Measurements from ENCODE around the gene DMAC1.
A peak's percentile ranks its signal among the peaks of the same experiment; 100 is the strongest.

Gene DMAC1, protein sequence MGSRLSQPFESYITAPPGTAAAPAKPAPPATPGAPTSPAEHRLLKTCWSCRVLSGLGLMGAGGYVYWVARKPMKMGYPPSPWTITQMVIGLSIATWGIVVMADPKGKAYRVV

DNA sequence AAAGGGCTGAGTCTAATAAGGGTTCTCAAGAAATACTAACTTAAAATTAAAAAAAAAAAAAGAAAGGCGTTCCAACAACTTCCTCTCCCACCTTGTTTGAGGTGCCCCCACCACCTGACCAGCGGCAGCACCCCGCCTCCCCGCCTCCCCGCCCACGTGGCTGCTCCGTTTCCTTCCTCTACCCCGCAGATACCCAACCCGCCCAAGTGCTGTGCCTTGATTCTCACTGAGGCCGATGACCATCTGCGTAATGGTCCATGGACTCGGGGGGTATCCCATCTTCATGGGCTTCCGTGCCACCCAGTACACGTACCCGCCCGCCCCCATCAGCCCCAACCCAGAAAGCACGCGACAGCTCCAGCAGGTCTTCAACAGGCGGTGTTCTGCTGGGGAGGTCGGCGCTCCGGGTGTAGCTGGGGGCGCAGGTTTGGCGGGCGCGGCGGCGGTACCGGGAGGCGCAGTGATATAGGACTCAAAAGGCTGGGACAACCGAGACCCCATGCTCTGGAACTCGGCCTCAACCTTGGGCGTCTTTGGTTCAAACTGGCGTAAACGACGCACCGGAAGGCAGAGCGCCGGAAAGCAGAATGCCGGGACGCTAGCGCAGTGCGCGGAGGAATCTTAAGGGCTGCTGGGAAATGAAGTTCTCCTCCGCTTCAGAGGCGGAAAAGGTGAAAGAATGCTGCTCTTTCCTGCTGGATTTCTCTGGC lies at the start of gene DMAC1:
TSS of gene DMAC1 (minus strand) at position 545 of the 710 bp plus-strand sequence. CDS start at position 501, 44 bp downstream.
- H3K27ac Mint-ChIP-seq, result peak within 1 kb of the TSS; percentile 95

DNA sequence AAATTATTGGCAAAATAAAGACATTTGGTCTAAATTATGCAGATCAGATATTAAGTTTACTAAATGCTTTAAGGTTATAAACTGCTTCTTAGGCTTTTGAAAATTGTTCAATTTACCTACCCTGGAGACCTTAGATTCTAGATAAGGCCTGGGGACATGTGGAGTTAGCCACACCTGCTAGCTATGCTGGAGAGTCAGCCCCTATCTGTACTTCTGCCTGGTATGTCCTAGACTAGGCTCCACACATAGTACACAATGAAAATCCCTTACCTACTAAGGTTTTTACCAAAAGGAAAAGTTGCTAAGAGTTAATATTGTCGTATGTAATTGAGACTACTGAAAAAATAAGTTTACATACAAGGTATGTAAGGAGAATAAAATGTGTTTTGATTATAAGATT lies 49.8 kb upstream of the DMAC1 start:
- no peak for ATAC-seq

More for the DNA sequence above, at the start of gene DMAC1:
- no peaks in the 10 kb centered on the region for H3K9me3 Mint-ChIP-seq
- H3K4me1 Mint-ChIP-seq, result peaks cover 36% of the 10 kb centered on the region
- peak within 1 kb of the TSS; percentile 92 for H3K4me3 Mint-ChIP-seq
- DNase-seq (peak; percentile 77), ATAC-seq (peak; percentile 90)
- H3K36me3 Mint-ChIP-seq (ENCODE audit: low read depth), result peaks cover 27% of the 10 kb centered on the region
- H3K27me3 Mint-ChIP-seq, result no peaks in the 10 kb centered on the region

DNA sequence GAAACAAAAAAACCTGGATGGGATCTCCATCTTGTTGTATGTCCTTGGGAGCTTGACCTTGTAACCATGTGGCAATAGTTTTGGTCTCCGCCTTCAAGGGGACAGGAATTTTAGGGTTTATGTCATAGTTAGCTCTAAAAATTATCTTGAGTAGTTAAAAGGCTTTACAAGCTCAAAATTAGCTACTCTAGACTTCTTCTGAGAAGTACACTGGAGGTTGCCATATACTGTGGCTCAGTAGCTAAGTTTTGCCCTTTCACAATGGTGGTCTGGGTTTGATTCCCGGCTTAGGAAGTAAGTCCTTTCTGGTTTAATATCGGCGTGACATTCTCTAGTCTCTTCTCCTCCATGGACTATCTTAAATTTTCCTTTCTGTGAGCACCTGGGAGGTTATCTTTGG lies 48.9 kb upstream of the DMAC1 start:
- Mint-ChIP-seq H3K27me3 (no peaks in the 10 kb centered on the region), H3K27ac (no peak overlapping the region), H3K9me3 (no peaks in the 10 kb centered on the region), H3K36me3 (ENCODE audit: low read depth) (no peaks in the 10 kb centered on the region), H3K4me1 (no peaks in the 10 kb centered on the region), H3K4me3 (no peak overlapping the region)
- DNase-seq, result no peak
- ATAC-seq, result no peak

More for the DNA sequence above, 49.8 kb upstream of the DMAC1 start:
- H3K4me1 Mint-ChIP-seq, result no peaks in the 10 kb centered on the region
- H3K27ac Mint-ChIP-seq, result no peak overlapping the region
- no peaks in the 10 kb centered on the region for H3K36me3 Mint-ChIP-seq (ENCODE audit: low read depth)
- H3K4me3 Mint-ChIP-seq, result no peak overlapping the region
- no peaks in the 10 kb centered on the region for H3K9me3 Mint-ChIP-seq
- H3K27me3 Mint-ChIP-seq, result no peaks in the 10 kb centered on the region
- no peak for DNase-seq

DNA sequence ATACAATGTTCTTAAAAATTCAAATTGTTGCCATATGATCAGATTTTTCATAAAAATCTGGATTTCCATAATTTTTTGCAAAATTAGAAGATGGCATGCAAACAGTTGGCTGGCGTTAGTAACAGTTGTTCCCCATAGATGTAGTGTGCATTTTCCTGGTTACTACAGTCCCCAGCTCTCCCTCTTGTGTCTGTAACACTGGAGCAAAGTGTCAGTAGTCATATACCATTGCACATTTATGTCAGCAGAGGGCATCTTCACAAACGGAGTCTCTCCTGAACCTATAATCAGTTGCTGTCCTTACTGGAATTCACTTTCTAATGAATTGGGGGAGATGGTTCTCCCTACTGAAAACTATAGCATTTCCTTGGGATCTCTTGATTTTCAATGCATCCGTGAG lies 44.7 kb upstream of the DMAC1 start:
- Mint-ChIP-seq H3K4me1 (no peaks in the 10 kb centered on the region), H3K27me3 (no peaks in the 10 kb centered on the region), H3K36me3 (ENCODE audit: low read depth) (no peaks in the 10 kb centered on the region), H3K4me3 (no peak overlapping the region), H3K27ac (no peak overlapping the region), H3K9me3 (no peaks in the 10 kb centered on the region)
- ATAC-seq (peak; percentile 59), DNase-seq (no peak)

DNA sequence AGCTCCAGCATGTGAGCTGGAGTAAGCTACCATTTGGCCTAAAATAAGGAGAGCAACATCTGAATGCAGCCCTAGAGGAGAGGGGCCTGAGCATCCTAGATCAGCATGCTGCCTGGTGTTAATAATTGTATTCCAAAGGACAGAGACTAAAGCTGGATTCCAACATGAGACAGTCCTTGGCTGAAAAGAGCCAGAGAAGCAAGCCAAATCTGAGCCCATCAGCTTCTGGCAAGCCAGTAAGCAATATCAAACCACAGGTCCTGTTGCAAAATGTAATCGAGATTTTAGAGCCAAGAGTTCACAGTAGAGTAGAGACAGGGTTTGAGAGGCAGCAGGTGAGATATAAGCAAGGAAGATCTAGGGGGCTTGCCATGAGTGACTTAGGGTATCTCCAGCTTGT lies 42.3 kb upstream of the DMAC1 start:
- Mint-ChIP-seq H3K4me1 (no peaks in the 10 kb centered on the region), H3K36me3 (ENCODE audit: low read depth) (no peaks in the 10 kb centered on the region), H3K27ac (no peak overlapping the region), H3K9me3 (peaks cover 1% of the 10 kb centered on the region), H3K4me3 (no peak overlapping the region), H3K27me3 (no peaks in the 10 kb centered on the region)
- ATAC-seq (no peak), DNase-seq (no peak)

DNA sequence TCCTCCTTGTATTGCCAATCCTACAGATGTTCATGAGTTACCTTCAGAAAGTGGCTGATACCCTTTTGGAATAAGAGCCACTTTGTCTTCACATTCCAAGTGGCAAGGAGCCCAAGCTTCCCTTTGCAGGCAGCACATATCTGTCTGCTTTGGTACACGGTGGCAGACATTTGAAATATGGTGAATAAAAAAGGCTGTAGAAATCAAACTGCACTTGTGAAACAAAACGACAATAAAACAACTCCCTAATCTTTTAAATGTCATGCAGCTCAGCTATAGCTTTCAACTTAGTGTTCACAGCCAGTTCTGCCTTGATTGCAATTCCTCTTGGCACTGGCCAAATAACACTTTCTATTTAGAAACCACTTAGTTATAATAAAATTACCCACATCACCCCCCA lies 35.0 kb upstream of the DMAC1 start:
- no peak for DNase-seq
- no peak overlapping the region for H3K4me3 Mint-ChIP-seq
- no peaks in the 10 kb centered on the region for H3K36me3 Mint-ChIP-seq (ENCODE audit: low read depth)
- no peaks in the 10 kb centered on the region for H3K27me3 Mint-ChIP-seq
- H3K27ac Mint-ChIP-seq, result no peak overlapping the region
- no peak for ATAC-seq
- H3K9me3 Mint-ChIP-seq, result peaks cover 10% of the 10 kb centered on the region
- H3K4me1 Mint-ChIP-seq, result no peaks in the 10 kb centered on the region

DNA sequence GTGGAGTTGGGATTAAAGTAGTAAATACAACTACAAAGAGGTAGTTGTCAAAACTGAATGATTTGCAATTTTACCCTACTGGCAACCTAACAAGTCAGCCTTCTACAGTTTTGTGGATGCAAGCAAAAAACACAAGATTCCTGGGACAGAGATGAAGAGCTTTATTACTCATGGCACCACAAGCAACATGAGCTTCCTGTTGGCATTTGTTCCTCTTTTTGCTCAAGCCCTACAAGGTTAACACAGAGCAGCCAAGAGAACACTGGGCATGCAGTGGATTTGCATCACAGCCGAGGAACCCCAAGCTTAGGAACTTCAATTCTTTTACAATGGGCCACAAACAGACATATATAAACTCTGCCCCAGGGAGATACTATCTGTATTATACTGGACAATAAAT lies 28.8 kb upstream of the DMAC1 start:
- no peak for DNase-seq
- H3K4me3 Mint-ChIP-seq, result no peak overlapping the region
- ATAC-seq, result no peak
- no peaks in the 10 kb centered on the region for H3K36me3 Mint-ChIP-seq (ENCODE audit: low read depth)
- no peaks in the 10 kb centered on the region for H3K27me3 Mint-ChIP-seq
- no peak overlapping the region for H3K27ac Mint-ChIP-seq
- no peaks in the 10 kb centered on the region for H3K4me1 Mint-ChIP-seq
- peaks cover 4% of the 10 kb centered on the region for H3K9me3 Mint-ChIP-seq

DNA sequence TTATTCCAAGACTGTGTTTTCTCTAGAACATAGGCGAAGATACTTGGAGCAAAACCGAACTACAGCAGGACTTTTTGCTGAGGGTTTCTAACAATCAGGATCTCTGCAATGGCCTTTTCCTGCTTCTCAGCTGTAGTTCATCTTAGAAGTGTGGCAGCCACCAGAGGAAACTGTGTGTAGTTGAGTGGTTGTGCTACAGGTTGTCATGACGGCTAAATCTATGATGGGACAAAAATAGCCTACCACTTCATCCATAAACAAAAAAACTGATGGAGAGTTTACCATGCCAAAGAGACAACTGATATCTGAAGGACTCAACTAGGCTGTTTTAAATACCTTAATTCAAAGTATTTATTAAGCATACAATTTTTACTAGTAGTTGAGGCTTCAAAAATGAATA lies 28.2 kb upstream of the DMAC1 start:
- ATAC-seq (no peak), DNase-seq (no peak)
- H3K4me1 Mint-ChIP-seq, result no peaks in the 10 kb centered on the region
- no peaks in the 10 kb centered on the region for H3K36me3 Mint-ChIP-seq (ENCODE audit: low read depth)
- H3K27ac Mint-ChIP-seq, result no peak overlapping the region
- H3K27me3 Mint-ChIP-seq, result no peaks in the 10 kb centered on the region
- peaks cover 4% of the 10 kb centered on the region for H3K9me3 Mint-ChIP-seq
- H3K4me3 Mint-ChIP-seq, result no peak overlapping the region

DNA sequence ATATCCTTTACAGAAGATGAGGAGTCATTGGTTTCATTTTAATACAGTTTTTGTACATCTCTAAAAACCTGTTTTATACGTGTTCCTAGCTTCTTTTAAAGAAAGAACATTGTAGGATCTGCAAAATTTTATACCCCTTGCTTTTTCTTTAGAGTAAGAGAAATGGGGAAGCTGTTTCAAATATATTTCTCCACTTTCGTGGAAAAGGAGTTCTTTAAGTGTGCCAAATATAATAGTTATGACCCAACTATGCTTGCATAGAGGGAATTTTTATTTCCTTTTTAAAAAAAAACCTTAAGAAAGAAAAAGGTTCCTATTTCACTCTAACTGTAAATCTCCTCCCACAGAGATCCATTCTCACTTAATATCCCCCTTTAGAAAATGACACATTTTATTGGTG lies 27.5 kb upstream of the DMAC1 start:
- no peak overlapping the region for H3K27ac Mint-ChIP-seq
- no peaks in the 10 kb centered on the region for H3K27me3 Mint-ChIP-seq
- no peak for ATAC-seq
- no peak for DNase-seq
- no peaks in the 10 kb centered on the region for H3K36me3 Mint-ChIP-seq (ENCODE audit: low read depth)
- H3K4me3 Mint-ChIP-seq, result no peak overlapping the region
- peaks cover 4% of the 10 kb centered on the region for H3K9me3 Mint-ChIP-seq
- no peaks in the 10 kb centered on the region for H3K4me1 Mint-ChIP-seq

DNA sequence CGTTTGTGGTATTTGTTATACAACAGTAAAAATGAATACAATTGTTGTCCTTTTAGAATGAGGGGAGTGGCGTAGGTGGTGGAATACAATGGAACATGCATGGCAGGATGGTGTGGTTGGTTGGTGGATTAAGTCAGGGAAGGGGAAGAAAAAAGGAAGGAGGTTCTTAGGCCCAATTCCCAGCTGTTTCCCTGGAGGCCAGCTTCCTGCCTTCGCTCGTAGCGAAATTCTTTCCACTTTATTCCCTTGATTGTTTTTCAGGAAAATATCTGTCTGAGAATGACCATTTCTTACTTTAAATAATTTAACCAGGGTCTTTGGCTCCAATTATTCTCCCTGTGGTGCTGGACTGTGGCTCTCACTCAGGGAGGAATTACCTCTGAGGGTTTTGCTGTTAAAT lies 24.1 kb upstream of the DMAC1 start:
- Mint-ChIP-seq H3K9me3 (no peaks in the 10 kb centered on the region), H3K27me3 (no peaks in the 10 kb centered on the region), H3K4me1 (no peaks in the 10 kb centered on the region), H3K4me3 (no peak overlapping the region), H3K27ac (no peak overlapping the region), H3K36me3 (ENCODE audit: low read depth) (no peaks in the 10 kb centered on the region)
- no peak for DNase-seq
- ATAC-seq, result no peak

DNA sequence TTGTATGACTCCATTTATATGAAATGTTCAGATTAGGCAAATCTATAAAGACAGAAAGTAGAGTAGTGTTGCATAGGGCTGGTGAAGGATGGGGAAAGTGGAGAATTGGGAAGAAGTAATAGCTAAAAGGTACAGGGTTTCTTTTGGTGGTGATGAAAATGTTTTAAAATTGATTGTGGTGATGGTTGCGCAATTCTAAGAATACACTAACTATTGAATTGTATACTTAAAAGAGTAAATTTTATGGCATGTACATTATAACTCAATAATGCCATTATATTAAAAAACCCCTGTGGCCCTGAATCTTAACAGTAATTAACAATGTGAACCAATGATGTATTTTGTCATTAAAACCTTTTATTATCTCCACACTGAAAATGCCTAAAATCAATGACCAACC lies 20.4 kb upstream of the DMAC1 start:
- no peaks in the 10 kb centered on the region for H3K36me3 Mint-ChIP-seq (ENCODE audit: low read depth)
- no peak overlapping the region for H3K4me3 Mint-ChIP-seq
- no peaks in the 10 kb centered on the region for H3K9me3 Mint-ChIP-seq

DNA sequence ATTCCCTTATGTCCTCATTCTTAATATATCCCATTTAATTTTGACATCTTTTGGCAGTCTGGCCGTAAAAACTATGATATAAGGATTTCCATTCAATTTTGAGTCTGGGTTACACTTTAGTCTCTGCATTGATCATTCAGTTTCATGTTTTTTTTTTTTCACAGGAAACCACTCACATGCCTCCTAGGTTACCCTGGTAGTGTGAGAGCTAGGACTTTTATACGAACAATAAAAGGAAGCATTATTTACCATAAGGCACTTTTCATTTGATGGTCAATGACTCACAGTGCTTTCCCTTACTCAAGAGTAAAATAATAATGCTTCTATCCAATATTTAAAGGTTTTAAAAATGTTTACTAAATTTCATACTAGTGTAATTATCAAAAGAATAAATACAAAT lies 16.4 kb upstream of the DMAC1 start:
- no peak for ATAC-seq
- no peaks in the 10 kb centered on the region for H3K9me3 Mint-ChIP-seq
- no peak for DNase-seq

More for the DNA sequence above, 20.4 kb upstream of the DMAC1 start:
- Mint-ChIP-seq H3K27ac (no peak overlapping the region), H3K4me1 (no peaks in the 10 kb centered on the region), H3K27me3 (no peaks in the 10 kb centered on the region)
- ATAC-seq (no peak), DNase-seq (no peak)

DNA sequence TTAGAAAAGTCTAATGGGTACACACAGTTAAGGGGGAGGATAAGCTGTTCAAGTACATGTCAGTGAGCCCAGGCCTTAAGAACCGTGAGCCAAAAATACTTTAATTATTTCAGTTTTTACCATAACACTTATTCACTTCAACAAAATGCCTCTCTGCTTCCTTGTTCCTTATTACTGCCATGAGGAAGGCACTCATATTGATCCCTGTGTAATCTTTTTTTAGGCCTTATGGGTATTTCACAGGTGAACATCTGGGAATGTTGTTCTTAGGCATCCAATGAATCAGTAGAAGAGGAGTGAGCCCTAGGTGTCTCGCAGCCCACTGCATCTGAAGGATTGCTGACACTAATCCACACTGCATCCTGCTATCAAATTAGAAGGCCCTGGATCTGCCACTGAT lies 13.5 kb upstream of the DMAC1 start:
- Mint-ChIP-seq H3K9me3 (no peaks in the 10 kb centered on the region), H3K36me3 (ENCODE audit: low read depth) (no peaks in the 10 kb centered on the region), H3K27ac (no peak overlapping the region)

More for the DNA sequence above, 16.4 kb upstream of the DMAC1 start:
- H3K27me3 Mint-ChIP-seq, result no peaks in the 10 kb centered on the region
- H3K27ac Mint-ChIP-seq, result no peak overlapping the region
- no peaks in the 10 kb centered on the region for H3K36me3 Mint-ChIP-seq (ENCODE audit: low read depth)
- H3K4me3 Mint-ChIP-seq, result no peak overlapping the region
- H3K4me1 Mint-ChIP-seq, result no peaks in the 10 kb centered on the region

DNA sequence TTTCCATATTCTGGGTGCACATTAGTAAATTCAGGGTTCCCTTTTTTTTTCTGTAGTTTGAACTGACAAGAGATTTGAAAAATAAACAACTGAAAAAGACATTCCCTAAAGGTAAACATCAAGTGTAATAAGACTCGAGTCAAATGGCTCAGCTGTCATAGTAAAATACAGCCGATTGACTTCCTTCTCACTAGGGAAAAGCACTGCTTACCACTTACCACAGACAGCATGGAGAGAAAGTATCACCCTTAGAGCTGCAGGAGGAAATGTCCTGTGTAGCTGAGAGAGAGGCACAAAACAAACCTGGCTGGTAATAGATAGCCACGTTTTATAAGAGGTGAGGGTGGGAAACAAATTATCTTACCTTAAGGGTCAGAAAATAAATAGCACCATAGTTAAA lies 12.1 kb upstream of the DMAC1 start:
- Mint-ChIP-seq H3K27ac (no peak overlapping the region), H3K27me3 (no peaks in the 10 kb centered on the region), H3K9me3 (no peaks in the 10 kb centered on the region), H3K36me3 (ENCODE audit: low read depth) (no peaks in the 10 kb centered on the region), H3K4me1 (no peaks in the 10 kb centered on the region), H3K4me3 (no peak overlapping the region)
- DNase-seq (no peak), ATAC-seq (no peak)

More for the DNA sequence above, 13.5 kb upstream of the DMAC1 start:
- H3K4me3 Mint-ChIP-seq, result no peak overlapping the region
- DNase-seq (no peak), ATAC-seq (no peak)
- no peaks in the 10 kb centered on the region for H3K4me1 Mint-ChIP-seq
- H3K27me3 Mint-ChIP-seq, result no peaks in the 10 kb centered on the region

DNA sequence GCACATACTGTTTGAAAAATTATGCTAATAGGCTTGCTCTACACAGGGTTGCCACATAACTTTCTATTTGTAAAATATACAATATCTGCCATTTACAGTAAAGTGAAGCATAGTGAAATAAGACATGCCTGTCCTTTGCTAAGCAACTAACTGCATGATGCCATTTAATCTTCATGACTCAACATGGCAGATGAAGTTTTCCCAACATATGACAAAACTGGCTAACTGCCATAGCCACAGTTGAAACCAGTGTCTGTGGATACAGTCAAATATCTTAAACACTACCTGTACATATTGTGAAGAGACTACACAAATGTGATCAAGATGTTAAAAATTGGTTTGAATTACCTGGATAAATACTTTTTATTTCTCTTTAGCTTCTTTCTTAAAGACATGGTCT lies 3.1 kb upstream of the DMAC1 start:
- Mint-ChIP-seq H3K36me3 (ENCODE audit: low read depth) (peaks cover 3% of the 10 kb centered on the region), H3K27ac (no peak overlapping the region), H3K9me3 (no peaks in the 10 kb centered on the region), H3K27me3 (no peaks in the 10 kb centered on the region), H3K4me3 (no peak overlapping the region), H3K4me1 (peaks cover 14% of the 10 kb centered on the region)
- no peak for ATAC-seq
- DNase-seq, result no peak

DNA sequence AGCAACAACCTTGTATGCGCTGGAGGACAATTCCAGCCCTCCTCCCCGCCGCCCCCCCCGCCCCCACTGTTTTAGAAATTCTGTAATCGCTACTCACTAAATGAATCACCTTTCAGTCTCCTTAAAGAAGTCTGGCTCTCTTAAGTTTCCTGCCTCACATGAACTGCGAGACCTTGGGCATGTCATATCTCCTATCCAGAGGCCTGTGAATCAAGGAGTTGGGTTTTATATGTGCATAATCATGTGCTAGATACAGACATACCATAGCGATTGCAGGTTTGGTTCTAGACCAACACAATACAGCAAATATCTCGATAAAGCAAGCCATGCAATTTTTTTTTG lies 337 bp upstream of the DMAC1 start:
- peak; percentile 41 for ATAC-seq
- H3K36me3 Mint-ChIP-seq (ENCODE audit: low read depth), result peaks cover 23% of the 10 kb centered on the region
- no peaks in the 10 kb centered on the region for H3K9me3 Mint-ChIP-seq
- DNase-seq, result no peak
- H3K27me3 Mint-ChIP-seq, result no peaks in the 10 kb centered on the region
- peak overlapping the region; percentile 92 for H3K4me3 Mint-ChIP-seq
- H3K4me1 Mint-ChIP-seq, result peaks cover 31% of the 10 kb centered on the region
- peak overlapping the region; percentile 95 for H3K27ac Mint-ChIP-seq

Measured in activated naive CD8-positive, alpha-beta T cell treated with anti-CD3 and anti-CD28 coated beads, Interleukin-2, amount 50 U/mL, for 24 hours (primary cell).